Measurements from ENCODE around the gene PRR23A.

GRCh38 chr3:139043554-139044365 is 37.7 kb upstream of the PRR23A start:
- TF ChIP-seq NFIC (IDR thresholded peaks at IDR 0.05): no peak
- TF ChIP-seq CREB1 (IDR thresholded peaks at IDR 0.05; ENCODE audit: low read depth): no peak
- TF ChIP-seq, protein P1, sequence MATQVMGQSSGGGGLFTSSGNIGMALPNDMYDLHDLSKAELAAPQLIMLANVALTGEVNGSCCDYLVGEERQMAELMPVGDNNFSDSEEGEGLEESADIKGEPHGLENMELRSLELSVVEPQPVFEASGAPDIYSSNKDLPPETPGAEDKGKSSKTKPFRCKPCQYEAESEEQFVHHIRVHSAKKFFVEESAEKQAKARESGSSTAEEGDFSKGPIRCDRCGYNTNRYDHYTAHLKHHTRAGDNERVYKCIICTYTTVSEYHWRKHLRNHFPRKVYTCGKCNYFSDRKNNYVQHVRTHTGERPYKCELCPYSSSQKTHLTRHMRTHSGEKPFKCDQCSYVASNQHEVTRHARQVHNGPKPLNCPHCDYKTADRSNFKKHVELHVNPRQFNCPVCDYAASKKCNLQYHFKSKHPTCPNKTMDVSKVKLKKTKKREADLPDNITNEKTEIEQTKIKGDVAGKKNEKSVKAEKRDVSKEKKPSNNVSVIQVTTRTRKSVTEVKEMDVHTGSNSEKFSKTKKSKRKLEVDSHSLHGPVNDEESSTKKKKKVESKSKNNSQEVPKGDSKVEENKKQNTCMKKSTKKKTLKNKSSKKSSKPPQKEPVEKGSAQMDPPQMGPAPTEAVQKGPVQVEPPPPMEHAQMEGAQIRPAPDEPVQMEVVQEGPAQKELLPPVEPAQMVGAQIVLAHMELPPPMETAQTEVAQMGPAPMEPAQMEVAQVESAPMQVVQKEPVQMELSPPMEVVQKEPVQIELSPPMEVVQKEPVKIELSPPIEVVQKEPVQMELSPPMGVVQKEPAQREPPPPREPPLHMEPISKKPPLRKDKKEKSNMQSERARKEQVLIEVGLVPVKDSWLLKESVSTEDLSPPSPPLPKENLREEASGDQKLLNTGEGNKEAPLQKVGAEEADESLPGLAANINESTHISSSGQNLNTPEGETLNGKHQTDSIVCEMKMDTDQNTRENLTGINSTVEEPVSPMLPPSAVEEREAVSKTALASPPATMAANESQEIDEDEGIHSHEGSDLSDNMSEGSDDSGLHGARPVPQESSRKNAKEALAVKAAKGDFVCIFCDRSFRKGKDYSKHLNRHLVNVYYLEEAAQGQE (IDR thresholded peaks at IDR 0.05; ENCODE audit: low read depth): no peak
- no peak for TF ChIP-seq YY1 (IDR thresholded peaks at IDR 0.05; ENCODE audit: low read depth)
- no peak for TF ChIP-seq RAD21 (IDR thresholded peaks at IDR 0.05; ENCODE audit: low read depth)
- no peak for TF ChIP-seq TCF12 (IDR thresholded peaks at IDR 0.05; ENCODE audit: low read depth)
- no peak for TF ChIP-seq EP300 (IDR thresholded peaks at IDR 0.05; ENCODE audit: borderline replicate concordance)
- TF ChIP-seq ZBTB7A (IDR thresholded peaks at IDR 0.05; ENCODE audit: low read depth): no peak
- TF ChIP-seq, protein P2, sequence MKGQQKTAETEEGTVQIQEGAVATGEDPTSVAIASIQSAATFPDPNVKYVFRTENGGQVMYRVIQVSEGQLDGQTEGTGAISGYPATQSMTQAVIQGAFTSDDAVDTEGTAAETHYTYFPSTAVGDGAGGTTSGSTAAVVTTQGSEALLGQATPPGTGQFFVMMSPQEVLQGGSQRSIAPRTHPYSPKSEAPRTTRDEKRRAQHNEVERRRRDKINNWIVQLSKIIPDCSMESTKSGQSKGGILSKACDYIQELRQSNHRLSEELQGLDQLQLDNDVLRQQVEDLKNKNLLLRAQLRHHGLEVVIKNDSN (IDR thresholded peaks at IDR 0.05): no peak
- no peak for TF ChIP-seq TAF1 (IDR thresholded peaks at IDR 0.05; ENCODE audit: low read depth)
- TF ChIP-seq FOXM1 (IDR thresholded peaks at IDR 0.05; ENCODE audit: borderline replicate concordance, low read depth): no peak
- no peak for TF ChIP-seq EGR1 (IDR thresholded peaks at IDR 0.05)
- TF ChIP-seq CEBPB (IDR thresholded peaks at IDR 0.05): peak; percentile 64
- TF ChIP-seq MAX (IDR thresholded peaks at IDR 0.05): no peak
